Stimulated activated effector memory CD8-positive, alpha-beta T cell treated with anti-CD3 and anti-CD28 coated beads, Interleukin-12 subunit alpha, Interleukin-12 subunit beta, amount 100 ng/mL, for 72 hours (primary cell): ENCODE results near the gene STRA8.
"Not testable (repeated sequence)": the region's sequence is repeated elsewhere in the genome, so short reads cannot be mapped to it uniquely, and the experiment has no call there.

Source experiments
- ATAC-seq: fragments of 150-1000 bp; cut with Tn5 transposase; 2 replicates; pipeline ENCODE4 v1.10.0; 2021
- DNase-seq, 2 donors: peaks; one replicate each; pipeline ENCODE4 v3.0.0; 2021 to 2022; ENCODE audit warnings: low spot score in 2 of 2
- H3K27ac Mint-ChIP-seq: one replicate; pipeline ENCODE4 v1.8.0; 2022; ENCODE audit warnings: mild to moderate bottlenecking, mixed read lengths
- H3K36me3 Mint-ChIP-seq: one replicate; pipeline ENCODE4 v1.8.0; 2022; ENCODE audit warnings: mild to moderate bottlenecking, mixed read lengths
- H3K4me1 Mint-ChIP-seq: one replicate; pipeline ENCODE4 v1.8.0; 2022; ENCODE audit warnings: mixed read lengths
- H3K4me3 Mint-ChIP-seq: one replicate; pipeline ENCODE4 v1.8.0; 2022; ENCODE audit warnings: mild to moderate bottlenecking, mixed read lengths
- H3K9me3 Mint-ChIP-seq: one replicate; pipeline ENCODE4 v1.8.0; 2022; ENCODE audit warnings: mixed read lengths

STRA8 gene

DNA sequence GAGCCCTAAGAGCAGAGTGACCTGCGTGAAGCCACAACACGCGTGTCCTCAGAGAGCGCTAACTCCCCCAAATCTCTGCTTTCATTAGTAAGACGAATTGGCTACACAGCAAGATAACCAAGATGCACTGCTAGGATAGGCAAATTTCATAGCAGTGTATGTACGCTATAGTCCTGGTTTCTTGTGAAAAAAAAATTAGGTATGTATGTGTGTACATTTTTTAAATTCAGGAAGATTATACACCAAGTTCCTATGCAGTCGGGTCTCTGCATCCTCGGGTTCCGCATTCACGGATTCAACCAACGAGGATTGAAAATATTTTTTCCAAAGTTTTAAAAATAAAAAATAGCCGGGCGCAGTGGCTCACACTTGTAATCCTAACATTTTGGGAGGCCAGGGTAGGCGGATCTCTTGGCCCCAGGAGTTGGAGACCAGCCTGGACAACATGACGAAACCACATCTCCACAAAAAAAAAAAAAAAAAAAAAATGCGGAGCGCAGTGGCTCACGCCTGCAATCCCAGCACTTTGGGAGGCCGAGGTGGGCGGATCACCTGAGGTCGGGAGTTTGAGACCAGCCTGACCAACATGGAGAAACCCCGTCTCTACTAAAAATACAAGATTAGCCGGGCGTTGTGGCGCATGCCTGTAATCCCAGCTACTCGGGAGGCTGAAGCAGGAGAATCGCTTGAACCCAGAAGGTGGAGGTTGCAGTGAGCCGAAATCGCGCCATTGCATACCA, 21.5 kb upstream of the STRA8 start:
- H3K9me3 Mint-ChIP-seq, H3K36me3 Mint-ChIP-seq, ATAC-seq, DNase-seq: not testable (repeated sequence)
- Mint-ChIP-seq H3K27ac (peak overlapping the region; percentile 95), H3K4me3 (peak overlapping the region; percentile 88), H3K4me1 (peaks cover 19% of the 10 kb centered on the region)

DNA sequence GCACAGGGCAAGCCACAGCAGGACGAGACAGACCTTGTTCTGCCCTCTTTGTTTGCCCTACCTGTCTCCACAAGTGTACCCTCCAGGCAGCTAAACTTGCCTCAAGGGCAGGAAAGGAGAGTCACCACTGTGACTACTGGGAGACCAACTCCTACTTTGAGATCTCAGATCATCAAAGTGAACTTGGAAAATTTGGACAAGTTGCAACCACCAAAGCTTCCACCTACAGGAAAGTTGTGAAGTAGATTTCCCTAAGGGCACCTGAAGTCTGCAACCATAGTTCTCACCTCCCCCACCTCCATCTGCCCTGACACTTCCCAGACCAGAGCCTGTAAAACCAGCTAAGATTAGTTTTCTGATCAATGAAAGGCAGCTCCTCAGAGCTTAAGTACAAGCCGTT, 19.8 kb upstream of the STRA8 start:
- H3K4me1 Mint-ChIP-seq, result peaks cover 1% of the 10 kb centered on the region
- DNase-seq (peak in 1 of 2 donors; percentile 43), ATAC-seq (no peak)
- no peak overlapping the region for H3K4me3 Mint-ChIP-seq
- H3K9me3 Mint-ChIP-seq, result no peaks in the 10 kb centered on the region
- no peak overlapping the region for H3K27ac Mint-ChIP-seq
- H3K36me3 Mint-ChIP-seq, result peaks cover 7% of the 10 kb centered on the region

DNA sequence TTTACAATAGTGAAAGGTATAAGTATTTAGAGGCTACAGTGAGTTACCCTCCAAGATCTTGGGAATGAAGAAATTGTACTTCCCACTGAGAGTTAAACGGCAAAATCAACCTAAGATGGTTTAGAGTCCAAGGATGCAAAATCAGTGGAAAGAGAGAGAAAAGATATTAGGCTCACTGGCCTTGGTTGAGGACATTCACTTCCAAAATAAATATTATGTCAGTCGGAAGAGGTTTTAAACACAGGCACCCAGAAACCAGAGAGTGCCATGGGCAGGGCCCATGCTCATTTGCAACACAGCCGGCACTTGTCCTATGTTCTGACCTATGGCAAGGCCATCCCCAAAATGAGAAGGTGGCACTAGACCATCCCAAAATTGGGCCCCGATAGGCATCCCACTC, 18.5 kb upstream of the STRA8 start:
- no peaks in the 10 kb centered on the region for H3K9me3 Mint-ChIP-seq
- H3K36me3 Mint-ChIP-seq, result peaks cover 5% of the 10 kb centered on the region

GRCh38 chr7:135215698-135216097, 17.9 kb upstream of the STRA8 start:
- no peak overlapping the region for H3K27ac Mint-ChIP-seq
- peaks cover 5% of the 10 kb centered on the region for H3K36me3 Mint-ChIP-seq
- H3K9me3 Mint-ChIP-seq, result no peaks in the 10 kb centered on the region
- DNase-seq (peak in 1 of 2 donors; percentile 28), ATAC-seq (no peak)
- H3K4me3 Mint-ChIP-seq, result no peak overlapping the region
- no peaks in the 10 kb centered on the region for H3K4me1 Mint-ChIP-seq

More for the DNA sequence above, 18.5 kb upstream of the STRA8 start:
- H3K27ac Mint-ChIP-seq, result no peak overlapping the region
- ATAC-seq (no peak), DNase-seq (peak in 1 of 2 donors; percentile 29)
- H3K4me3 Mint-ChIP-seq, result no peak overlapping the region
- H3K4me1 Mint-ChIP-seq, result no peaks in the 10 kb centered on the region

- peak in 1 of 2 donors; percentile 38 for DNase-seq
- no peak overlapping the region for H3K27ac Mint-ChIP-seq
- H3K4me3 Mint-ChIP-seq, result no peak overlapping the region
- peaks cover 5% of the 10 kb centered on the region for H3K36me3 Mint-ChIP-seq
- H3K9me3 Mint-ChIP-seq, result no peaks in the 10 kb centered on the region
- H3K4me1 Mint-ChIP-seq, result no peaks in the 10 kb centered on the region
- no peak for ATAC-seq
Observed at GRCh38 chr7:135217645-135218509, 15.8 kb upstream of the STRA8 start.

GRCh38 chr7:135224027-135224426, 9.6 kb upstream of the STRA8 start:
- no peak overlapping the region for H3K27ac Mint-ChIP-seq
- H3K4me3 Mint-ChIP-seq, result no peak overlapping the region
- H3K9me3 Mint-ChIP-seq, result no peaks in the 10 kb centered on the region
- no peak for DNase-seq
- H3K36me3 Mint-ChIP-seq, result no peaks in the 10 kb centered on the region
- H3K4me1 Mint-ChIP-seq, result peaks cover 12% of the 10 kb centered on the region
- no peak for ATAC-seq

- no peaks in the 10 kb centered on the region for H3K36me3 Mint-ChIP-seq
- no peak overlapping the region for H3K27ac Mint-ChIP-seq
- ATAC-seq, result no peak
- H3K4me3 Mint-ChIP-seq, result no peak overlapping the region
- DNase-seq, result peak in 1 of 2 donors; percentile 23
- no peaks in the 10 kb centered on the region for H3K4me1 Mint-ChIP-seq
- H3K9me3 Mint-ChIP-seq, result no peaks in the 10 kb centered on the region
Observed at GRCh38 chr7:135231686-135232085, 2.0 kb upstream of the STRA8 start.

GRCh38 chr7:135232087-135232486, 1.6 kb upstream of the STRA8 start:
- Mint-ChIP-seq H3K27ac (no peak overlapping the region), H3K9me3 (no peaks in the 10 kb centered on the region), H3K4me3 (no peak overlapping the region), H3K4me1 (no peaks in the 10 kb centered on the region), H3K36me3 (no peaks in the 10 kb centered on the region)
- ATAC-seq, result no peak
- peak in 1 of 2 donors; percentile 26 for DNase-seq

GRCh38 chr7:135232720-135233119, 918 bp upstream of the STRA8 start:
- no peaks in the 10 kb centered on the region for H3K9me3 Mint-ChIP-seq
- no peaks in the 10 kb centered on the region for H3K36me3 Mint-ChIP-seq
- no peak overlapping the region for H3K27ac Mint-ChIP-seq
- ATAC-seq (peak; percentile 47), DNase-seq (peak in 1 of 2 donors; percentile 45)
- H3K4me1 Mint-ChIP-seq, result no peaks in the 10 kb centered on the region
- no peak overlapping the region for H3K4me3 Mint-ChIP-seq

DNA sequence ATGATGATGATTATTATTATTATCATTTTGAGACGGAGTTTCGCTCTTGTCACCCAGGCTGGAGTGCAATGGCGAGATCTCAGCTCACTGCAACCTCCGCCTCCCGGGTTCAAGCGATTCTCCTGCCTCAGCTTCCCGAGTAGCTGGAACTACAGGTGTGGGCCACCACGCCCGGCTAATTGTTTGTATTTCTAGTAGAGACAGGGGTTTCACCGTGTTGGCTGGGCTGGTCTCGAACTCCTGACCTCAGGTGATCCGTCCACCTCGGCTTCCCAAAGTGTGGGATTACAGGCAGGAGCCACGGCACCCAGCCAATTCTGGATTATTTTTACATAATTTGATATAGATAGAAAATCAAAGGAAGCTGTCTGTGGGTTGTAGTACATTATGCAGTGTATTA, 457 bp downstream of the STRA8 start:
- peak in 1 of 2 donors; percentile 10 for DNase-seq
- H3K9me3 Mint-ChIP-seq, H3K36me3 Mint-ChIP-seq, ATAC-seq, H3K4me1 Mint-ChIP-seq, H3K27ac Mint-ChIP-seq, H3K4me3 Mint-ChIP-seq: not testable (repeated sequence)

- H3K36me3 Mint-ChIP-seq, result no peaks in the 10 kb centered on the region
- no peak overlapping the region for H3K27ac Mint-ChIP-seq
- no peak for ATAC-seq
- no peaks in the 10 kb centered on the region for H3K9me3 Mint-ChIP-seq
- no peak overlapping the region for H3K4me3 Mint-ChIP-seq
- H3K4me1 Mint-ChIP-seq, result no peaks in the 10 kb centered on the region
- peak in 1 of 2 donors; percentile 35 for DNase-seq
Observed at GRCh38 chr7:135234727-135235126, 1.1 kb downstream of the STRA8 start.

DNA sequence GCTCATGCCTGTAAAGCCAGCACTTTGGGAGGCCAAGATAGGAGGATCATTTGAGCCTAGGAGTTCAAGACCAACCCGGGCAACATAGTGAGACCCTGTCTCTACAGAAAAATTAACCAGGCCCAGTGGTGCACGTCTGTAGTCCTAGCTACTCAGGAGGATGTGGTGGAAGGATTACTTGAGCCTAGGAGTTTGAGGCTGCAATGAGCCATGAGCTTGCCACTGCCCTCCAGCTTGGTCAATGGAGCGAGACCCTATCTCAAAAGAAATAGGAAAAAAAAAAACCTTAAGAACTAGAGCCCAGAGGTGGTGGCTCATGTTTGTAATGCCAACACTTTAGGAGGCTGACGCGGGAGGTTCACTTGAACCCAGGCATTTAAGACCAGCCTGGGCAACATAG, 2.2 kb downstream of the STRA8 start:
- no peak overlapping the region for H3K4me3 Mint-ChIP-seq
- ATAC-seq, result no peak
- H3K27ac Mint-ChIP-seq, result no peak overlapping the region
- peak in 1 of 2 donors; percentile 12 for DNase-seq
- no peaks in the 10 kb centered on the region for H3K9me3 Mint-ChIP-seq
- no peaks in the 10 kb centered on the region for H3K4me1 Mint-ChIP-seq
- H3K36me3 Mint-ChIP-seq, result no peaks in the 10 kb centered on the region

DNA sequence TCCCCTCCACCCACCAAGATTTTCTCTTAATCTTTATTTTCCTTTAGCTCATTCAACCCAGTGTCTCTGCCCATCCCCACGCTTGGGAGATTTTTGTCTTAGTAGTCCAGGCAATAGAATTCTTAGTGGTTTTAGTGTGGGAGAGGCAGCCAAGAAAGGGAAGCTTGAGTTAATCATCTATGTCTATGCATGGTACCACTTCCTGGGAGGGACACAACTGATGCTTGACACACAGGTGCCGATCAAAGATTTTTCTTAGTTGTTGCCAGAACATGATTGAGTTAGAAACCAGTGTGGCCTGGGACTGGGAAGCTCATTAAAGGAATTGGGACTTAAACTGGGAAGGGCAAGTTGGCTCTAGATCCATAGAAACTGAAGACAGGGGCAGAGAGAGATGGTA, 3.1 kb downstream of the STRA8 start:
- Mint-ChIP-seq H3K36me3 (no peaks in the 10 kb centered on the region), H3K27ac (no peak overlapping the region), H3K9me3 (no peaks in the 10 kb centered on the region), H3K4me1 (no peaks in the 10 kb centered on the region), H3K4me3 (no peak overlapping the region)
- peak in 1 of 2 donors; percentile 43 for DNase-seq
- ATAC-seq, result peak; percentile 22

DNA sequence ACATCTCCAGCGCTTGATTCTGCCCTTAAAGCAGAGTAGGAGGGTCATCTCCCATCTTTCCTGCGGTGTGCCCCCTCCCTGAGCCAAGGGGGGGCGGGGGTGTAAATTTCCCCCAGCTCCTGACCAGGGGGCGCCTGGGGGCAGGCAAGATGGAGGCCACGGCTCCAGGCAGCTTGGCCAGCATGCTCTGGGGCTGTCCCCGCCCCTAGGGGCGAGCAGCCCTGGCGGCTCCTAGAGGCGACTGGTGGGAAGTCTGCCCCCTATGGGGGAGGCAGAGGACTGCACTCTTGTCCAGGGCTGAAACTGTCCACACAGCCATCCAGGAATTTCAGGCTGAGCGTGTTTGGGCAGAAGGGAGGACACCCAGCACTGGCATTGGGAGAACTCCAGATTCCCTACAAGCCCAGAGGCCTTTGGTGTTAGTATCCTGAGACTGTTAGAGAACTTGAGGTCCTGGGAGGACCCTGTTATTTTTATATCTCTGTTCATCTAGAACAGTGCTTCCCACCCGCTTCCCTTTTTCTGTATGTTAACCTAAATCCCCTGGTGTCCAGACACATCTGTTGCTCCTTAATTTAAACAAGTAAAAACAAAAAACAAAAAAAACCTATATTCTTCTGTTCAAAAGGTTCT, 4.6 kb downstream of the STRA8 start:
- H3K36me3 Mint-ChIP-seq, result no peaks in the 10 kb centered on the region
- ATAC-seq (no peak), DNase-seq (peak in 1 of 2 donors; percentile 49)
- no peak overlapping the region for H3K27ac Mint-ChIP-seq
- H3K4me1 Mint-ChIP-seq, result no peaks in the 10 kb centered on the region
- H3K4me3 Mint-ChIP-seq, result no peak overlapping the region
- no peaks in the 10 kb centered on the region for H3K9me3 Mint-ChIP-seq

- no peak for ATAC-seq
- peak in 1 of 2 donors; percentile 22 for DNase-seq
- H3K4me3 Mint-ChIP-seq, result no peak overlapping the region
- H3K27ac Mint-ChIP-seq, result no peak overlapping the region
- H3K4me1 Mint-ChIP-seq, result no peaks in the 10 kb centered on the region
- no peaks in the 10 kb centered on the region for H3K9me3 Mint-ChIP-seq
- no peaks in the 10 kb centered on the region for H3K36me3 Mint-ChIP-seq
Observed at GRCh38 chr7:135239263-135239662, 5.6 kb downstream of the STRA8 start.
